ENCODE results near the gene STX12.

- TF ChIP-seq EZH2 (IDR thresholded peaks at IDR 0.05; ENCODE audit: low read depth, unreplicated experiment) (no peak), EZH2phosphoT487 (IDR thresholded peaks at IDR 0.05; ENCODE audit: unreplicated experiment) (no peak), CTCF (conservative IDR thresholded peaks at IDR 0.05; ENCODE audit: low read depth in 2 of 2) (no peak), POLR2AphosphoS5 (IDR thresholded peaks at IDR 0.05; ENCODE audit: low read depth) (no peak), REST (IDR thresholded peaks at IDR 0.05; ENCODE audit: unreplicated experiment) (no peak), STAT1 (IDR thresholded peaks at IDR 0.05; ENCODE audit: unreplicated experiment) (no peak)
These were observed 90.5 kb downstream of the STX12 start for GRCh38 chr1:27863538-27863915.

All from GM23338 (cell line).